RWPE2 (cell line): ENCODE data around the gene PTPRA.

Experiments used
- ATAC-seq: fragments of 200-7000 bp; cut with Tn5 transposase; 3 replicates; pipeline ENCODE4 v1.9.1; 2021; ENCODE audit warnings: low read depth
- DNase-seq: peaks from one replicate; pipeline ENCODE4 v3.0.0-alpha.2; 2020; ENCODE audit warnings: low spot score
- H3K27ac ChIP-seq: fragments of 450-650 bp; 2 replicates; pipeline ENCODE4 v1.5.1; 2017; ENCODE audit warnings: mild to moderate bottlenecking; ENCODE audit not compliant: poor library complexity, severe bottlenecking
- H3K27me3 ChIP-seq: fragments of 250-450 bp; sonication (Bioruptor Pico); 2 replicates; pipeline ENCODE4 v1.5.1; 2021; ENCODE audit warnings: mild to moderate bottlenecking, moderate library complexity; ENCODE audit not compliant: insufficient read depth, poor library complexity, severe bottlenecking
- H3K36me3 ChIP-seq: fragments of 250-450 bp; sonication (Bioruptor Pico); 2 replicates; pipeline ENCODE4 v1.5.1; 2020; ENCODE audit warnings: low read depth, mild to moderate bottlenecking, moderate library complexity
- H3K4me1 ChIP-seq: fragments of 250-450 bp; sonication (Bioruptor Pico); 2 replicates; pipeline ENCODE4 v1.5.1; 2021; ENCODE audit warnings: mild to moderate bottlenecking, moderate library complexity; ENCODE audit not compliant: insufficient read depth, poor library complexity, severe bottlenecking
- H3K4me3 ChIP-seq: fragments of 250-450 bp; sonication (Bioruptor Pico); 2 replicates; pipeline ENCODE4 v1.5.1; 2021; ENCODE audit warnings: mild to moderate bottlenecking, moderate library complexity; ENCODE audit not compliant: severe bottlenecking
- H3K9me3 ChIP-seq: fragments of 250-450 bp; sonication (Bioruptor Pico); 2 replicates; pipeline ENCODE4 v1.5.1; 2021; ENCODE audit warnings: mild to moderate bottlenecking, moderate library complexity; ENCODE audit not compliant: severe bottlenecking
- CTCF ChIP-seq: fragments of 450-650 bp; IDR thresholded peaks from one replicate; pipeline ENCODE4 v1.5.1; 2017; ENCODE audit warnings: mild to moderate bottlenecking, moderate library complexity; ENCODE audit not compliant: poor library complexity, severe bottlenecking

PTPRA gene

GRCh38 chr20:3084986-3085360 lies 211.7 kb downstream of the PTPRA start:
- H3K27me3 ChIP-seq, result peaks cover 26% of the 10 kb centered on the region
- ATAC-seq, result no peak

GRCh38 chr20:3085571-3086072 lies 212.3 kb downstream of the PTPRA start:
- Histone ChIP-seq H3K4me3 (no peak overlapping the region), H3K36me3 (no peaks in the 10 kb centered on the region), H3K4me1 (no peaks in the 10 kb centered on the region), H3K27me3 (peaks cover 26% of the 10 kb centered on the region), H3K9me3 (no peaks in the 10 kb centered on the region), H3K27ac (no peak overlapping the region)
- DNase-seq (no peak), ATAC-seq (no peak)
- TF ChIP-seq CTCF, result no peak

More at GRCh38 chr20:3084986-3085360, 211.7 kb downstream of the PTPRA start:
- DNase-seq, result no peak
- H3K36me3 ChIP-seq, result no peaks in the 10 kb centered on the region
- H3K27ac ChIP-seq, result no peak overlapping the region
- H3K4me3 ChIP-seq, result no peak overlapping the region
- no peaks in the 10 kb centered on the region for H3K4me1 ChIP-seq
- TF ChIP-seq CTCF, result no peak
- H3K9me3 ChIP-seq, result no peaks in the 10 kb centered on the region

GRCh38 chr20:3088031-3088430 lies 214.8 kb downstream of the PTPRA start:
- DNase-seq (no peak), ATAC-seq (no peak)
- H3K9me3 ChIP-seq, result no peaks in the 10 kb centered on the region
- no peak overlapping the region for H3K4me3 ChIP-seq
- no peaks in the 10 kb centered on the region for H3K36me3 ChIP-seq
- no peak for TF ChIP-seq CTCF
- no peaks in the 10 kb centered on the region for H3K4me1 ChIP-seq
- H3K27me3 ChIP-seq, result peaks cover 19% of the 10 kb centered on the region
- no peak overlapping the region for H3K27ac ChIP-seq
